Stomach (tissue), 9 donors: Measurements from ENCODE around the gene SELENOO. TPM values are rescaled to one million over a fixed set of nuclear protein-coding genes. Genes with fewer than 3 reads are reported as not detected.

ENCODE experiments used
- DNase-seq, 2 donors: peaks; one replicate each; pipeline versions ENCODE4 v3.0.0 to v3.0.0-alpha.2; 2013 to 2019
- H3K27ac ChIP-seq, 5 donors: fragments of 200-600 bp in 4 of 5; sonication (generic) in 4 of 5; one replicate each; pipeline ENCODE4 v1.5.1; 2013 to 2019; ENCODE audit warnings: mild to moderate bottlenecking in 1 of 5, moderate library complexity in 1 of 5
- H3K27me3 ChIP-seq, 3 donors: fragments of 200-600 bp; sonication (generic); one replicate each; pipeline ENCODE4 v1.5.1; 2017 to 2019; ENCODE audit warnings: mixed run types in 1 of 3
- H3K36me3 ChIP-seq, 4 donors: fragments of 200-600 bp; sonication (generic); 1 replicate in 3 of 4; 2 replicates in 1 of 4; pipeline ENCODE4 v1.5.1; 2016 to 2019
- H3K4me1 ChIP-seq, 4 donors: fragments of 200-600 bp; sonication (generic); one replicate each; pipeline ENCODE4 v1.5.1; 2016 to 2019
- H3K4me3 ChIP-seq, 4 donors: fragments of 200-600 bp; sonication (generic) in 3 of 4; one replicate each; pipeline ENCODE4 v1.5.1; 2016 to 2019; ENCODE audit warnings: mild to moderate bottlenecking in 1 of 4
- H3K9me3 ChIP-seq, 4 donors: fragments of 200-600 bp; sonication (generic); one replicate each; pipeline ENCODE4 v1.5.1; 2016 to 2019
- CTCF ChIP-seq, 7 experiments: fragments of 450-650 bp in 4 of 7; fragments of 200-600 bp in 3 of 7; sonication (generic) in 3 of 7; IDR thresholded peaks; one replicate each; pipeline ENCODE4 v1.5.1; 2016 to 2019; ENCODE audit warnings: antibody characterized with exemption in 7 of 7, control low read depth in 2 of 7, mild to moderate bottlenecking in 1 of 7
- EP300 ChIP-seq: sonication (generic); formaldehyde crosslinking; IDR thresholded peaks from one replicate; pipeline ENCODE4 v1.6.1; 2017; ENCODE audit warnings: antibody characterized with exemption
- POLR2A ChIP-seq, 4 donors: fragments of 450-650 bp; IDR thresholded peaks; one replicate each; pipeline ENCODE4 v1.6.1; 2016; ENCODE audit warnings: antibody characterized with exemption in 4 of 4, control low read depth in 2 of 4, mild to moderate bottlenecking in 1 of 4, moderate library complexity in 1 of 4
- POLR2AphosphoS5 ChIP-seq, 3 donors: sonication (generic); formaldehyde crosslinking; IDR thresholded peaks; one replicate each; pipeline ENCODE4 v1.6.1; 2016; ENCODE audit warnings: antibody characterized with exemption in 3 of 3
- WGBS, 5 donors: extraction: QIAGEN DNeasy Blood & Tissue Kit in 3 of 5; methylation state at CpG; one replicate each; pipeline versions ENCODE4 v1.1.5 to v1.1.7; 2013 to 2018; 5-methylcytosine and 5-hydroxymethylcytosine counted together
- intact Hi-C: fragments of 100-400 bp; cut with DNase I; formaldehyde crosslinking; loops from one replicate; pipeline ENCODE4 v1.15.1; 2023; ENCODE audit warnings: low total_unique reads
- polyA plus RNA-seq, 3 donors: library from polyadenylated mRNA; stranded (reverse); fragments of 200-250 nt; gene quantifications; one replicate each; pipeline ENCODE4 v1.2.3, GENCODE V29; 2013
- total RNA-seq, 5 donors: library from RNA; depleted of rRNA; stranded (reverse); fragments of >200 nt; gene quantifications; one replicate each; pipeline versions ENCODE4 v1.1.0 to v1.2.3, GENCODE V29; 2014 to 2016
- donor health status: healthy with polysubstance abuse.
- donor health status: Bipolar disorder and iron deficiency.
- donor health status: healthy.

Gene SELENOO
- total and polyA plus RNA-seq, 8 donors = 10.1 to 185 (median 35.3) TPM

GRCh38 chr22:50256258-50256862 lies 55.5 kb downstream of the SELENOO start:
- Histone ChIP-seq H3K4me3 (no peak overlapping the region), H3K4me1 (peaks cover 14 to 49% (median 48%) of the 10 kb centered on the region in 4 donors), H3K27me3 (peaks cover 0 to 36% (median 8%) of the 10 kb centered on the region in 3 donors), H3K9me3 (no peaks in the 10 kb centered on the region), H3K36me3 (peaks cover 0 to 12% (median 4%) of the 10 kb centered on the region in 4 donors), H3K27ac (no peak overlapping the region)
- no peak for DNase-seq
- WGBS, 5 donors = 74 to 83% (median 82%) methylated on average over 8 to 12 of the region's 12 CpGs
- intact Hi-C loops = loop anchor here (10.0 kb wide), 1 partner anchor 248 kb away; the partner anchor contains the start of genes LMF2 and NCAPH2
- TF ChIP-seq POLR2A (IDR thresholded peaks at IDR 0.05) (no peak), EP300 (no peak), CTCF (IDR thresholded peaks at IDR 0.05) (no peak), POLR2AphosphoS5 (IDR thresholded peaks at IDR 0.05) (no peak)

GRCh38 chr22:50257041-50257440 lies 56.2 kb downstream of the SELENOO start:
- intact Hi-C loops = loop anchor here (10.0 kb wide), 1 partner anchor 248 kb away; the partner anchor contains the start of genes LMF2 and NCAPH2
- 63 to 73% (median 69%) methylated on average over 16 of the region's 16 CpGs for WGBS, 5 donors
- H3K9me3 ChIP-seq = no peaks in the 10 kb centered on the region
- no peak for DNase-seq
- H3K4me3 ChIP-seq = no peak overlapping the region
- H3K36me3 ChIP-seq = peaks cover 0 to 12% (median 4%) of the 10 kb centered on the region in 4 donors
- H3K27me3 ChIP-seq = peaks cover 0 to 43% (median 12%) of the 10 kb centered on the region in 3 donors
- H3K27ac ChIP-seq = no peak overlapping the region
- H3K4me1 ChIP-seq = peaks cover 14 to 47% (median 46%) of the 10 kb centered on the region in 4 donors
- no peak for TF ChIP-seq POLR2AphosphoS5 (IDR thresholded peaks at IDR 0.05)
- TF ChIP-seq EP300 = no peak
- TF ChIP-seq CTCF (IDR thresholded peaks at IDR 0.05) = no peak
- no peak for TF ChIP-seq POLR2A (IDR thresholded peaks at IDR 0.05)

GRCh38 chr22:50257451-50258360 lies 56.9 kb downstream of the SELENOO start:
- peaks cover 15 to 53% (median 49%) of the 10 kb centered on the region in 4 donors for H3K4me1 ChIP-seq
- peaks cover 0 to 50% (median 19%) of the 10 kb centered on the region in 3 donors for H3K27me3 ChIP-seq
- intact Hi-C loops = loop anchor here (10.0 kb wide), 1 partner anchor 247 kb away; the partner anchor contains the start of genes LMF2 and NCAPH2
- no peaks in the 10 kb centered on the region for H3K9me3 ChIP-seq
- peaks cover 0 to 12% (median 4%) of the 10 kb centered on the region in 4 donors for H3K36me3 ChIP-seq
- no peak overlapping the region for H3K4me3 ChIP-seq
- H3K27ac ChIP-seq = no peak overlapping the region
- 48 to 73% (median 55%) methylated on average over 19 to 31 of the region's 31 CpGs for WGBS, 5 donors
- no peak for TF ChIP-seq CTCF (IDR thresholded peaks at IDR 0.05)
- no peak for TF ChIP-seq EP300
- no peak for TF ChIP-seq POLR2AphosphoS5 (IDR thresholded peaks at IDR 0.05)
- TF ChIP-seq POLR2A (IDR thresholded peaks at IDR 0.05) = no peak
- peak in 1 of 2 donors; percentile 64 for DNase-seq
